GM21381 (cell line): ENCODE measurements around the gene HACD4.
"Not testable (repeated sequence)": the region's sequence is repeated elsewhere in the genome, so short reads cannot be mapped to it uniquely, and the experiment has no call there.

Experiments used
- ATAC-seq: cut with Tn5 transposase; IDR thresholded peaks from one replicate; pipeline ENCODE4 v1.9.1; 2021; ENCODE audit warnings: mild to moderate bottlenecking, moderate library complexity; ENCODE audit not compliant: unreplicated experiment

HACD4 gene

DNA sequence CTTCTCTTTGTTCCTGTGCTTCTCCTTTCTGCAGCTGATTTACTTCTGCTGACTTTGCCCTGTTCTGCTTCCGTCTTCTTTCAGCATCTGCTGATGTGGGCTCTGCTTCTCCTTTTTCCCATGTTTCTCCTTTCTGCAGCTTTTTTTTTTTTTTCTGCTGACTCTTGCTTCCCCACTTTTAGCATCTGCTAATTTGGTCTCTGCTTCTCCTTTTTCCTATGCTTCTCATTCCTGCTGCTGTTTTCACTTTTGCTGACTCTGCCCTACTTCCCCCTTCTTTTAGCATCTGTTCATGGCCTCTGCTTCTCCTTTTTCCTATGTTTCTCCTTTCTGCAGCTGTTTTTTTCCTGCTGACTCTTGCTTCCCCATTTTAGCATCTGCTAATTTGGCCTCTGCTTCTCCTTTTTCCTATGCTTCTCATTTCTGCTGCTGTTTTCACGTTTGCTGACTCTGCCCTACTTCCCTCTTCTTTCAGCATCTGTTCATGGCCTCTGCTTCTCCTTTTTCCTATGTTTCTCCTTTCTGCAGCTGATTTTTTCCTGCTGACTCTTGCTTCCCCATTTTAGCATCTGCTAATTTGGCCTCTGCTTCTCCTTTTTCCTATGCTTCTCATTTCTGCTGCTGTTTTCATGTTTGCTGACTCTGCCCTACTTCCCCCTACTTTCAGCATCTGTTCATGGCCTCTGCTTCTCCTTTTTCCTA, 58.0 kb downstream of the HACD4 start:
- ATAC-seq = not testable (repeated sequence)

DNA sequence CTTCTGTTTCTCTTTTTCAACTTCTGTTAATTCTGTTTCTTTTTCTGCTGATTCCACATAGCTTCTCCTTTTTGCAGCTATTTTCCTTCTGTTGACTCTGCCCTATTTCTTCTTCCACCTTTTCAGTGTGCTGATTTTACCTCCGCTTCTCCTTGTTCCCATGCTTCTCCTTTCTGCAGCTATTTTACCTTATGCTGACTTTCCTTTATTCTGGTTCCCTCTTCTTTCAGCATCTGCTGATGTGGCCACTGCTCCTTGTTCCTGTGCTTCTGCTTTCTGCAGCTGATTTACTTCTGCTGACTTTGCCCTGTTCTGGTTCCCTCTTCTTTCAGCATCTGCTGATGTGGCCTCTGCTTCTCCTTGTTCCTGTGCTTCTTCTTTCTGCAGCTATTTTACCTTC, 58.8 kb downstream of the HACD4 start:
- no peak for ATAC-seq

DNA sequence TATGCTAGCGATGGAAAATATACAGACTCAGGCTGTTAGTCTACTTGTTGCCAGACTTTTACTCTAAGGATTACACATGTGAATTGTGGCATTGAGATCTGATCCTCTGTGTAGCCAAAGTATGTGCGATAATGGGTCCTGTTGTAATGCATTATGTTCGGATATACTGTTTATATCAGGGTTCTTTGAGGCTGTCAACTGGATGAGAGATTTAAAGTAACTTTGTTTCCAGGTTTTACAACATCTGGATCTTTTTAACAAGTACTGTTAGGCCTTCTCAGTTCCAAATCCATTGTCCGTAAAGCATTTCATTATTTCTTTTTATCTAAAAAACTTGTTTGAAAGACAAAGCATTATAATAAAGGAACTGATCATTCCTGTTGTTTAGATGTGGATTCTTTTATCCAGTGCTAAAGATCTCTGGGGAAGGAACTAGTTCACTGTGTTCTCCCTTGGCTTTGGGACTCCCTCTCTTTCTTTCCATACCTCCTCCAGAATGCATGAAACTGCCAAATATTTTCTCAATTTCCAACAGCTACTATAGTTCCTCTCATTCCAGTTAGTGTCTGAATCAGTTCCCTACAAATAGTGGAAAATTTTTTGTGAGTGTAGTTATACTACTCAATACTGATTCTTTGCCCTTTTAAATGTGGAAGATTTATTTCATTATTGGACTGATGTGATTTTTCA, 68.8 kb downstream of the HACD4 start:
- ATAC-seq = no peak

DNA sequence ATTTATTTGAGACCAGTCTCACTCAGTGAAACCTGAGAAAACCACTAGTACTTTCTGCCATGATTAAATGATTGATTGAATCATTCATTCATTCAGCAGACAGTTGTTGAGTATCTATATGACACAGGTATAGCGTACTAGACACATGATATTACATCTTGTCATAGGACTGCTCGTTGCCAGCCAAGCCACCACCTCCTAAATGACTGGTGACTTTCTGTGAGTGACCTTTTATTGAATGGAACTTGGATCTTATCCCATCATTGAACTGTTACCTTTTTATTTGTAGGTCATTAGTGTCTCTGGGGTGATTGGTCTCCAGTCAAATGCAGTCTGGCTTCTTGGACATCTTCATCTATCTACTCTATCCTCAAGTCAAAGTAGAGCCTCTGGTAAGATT, 80.7 kb downstream of the HACD4 start:
- no peak for ATAC-seq
